Measurements from ENCODE around the gene GORASP2. TPM values are rescaled to one million over a fixed set of nuclear protein-coding genes. Genes with fewer than 3 reads are reported as not detected.

The GORASP2 gene
- total RNA-seq, 1 donor from 2014 or later = 71.9 TPM

DNA sequence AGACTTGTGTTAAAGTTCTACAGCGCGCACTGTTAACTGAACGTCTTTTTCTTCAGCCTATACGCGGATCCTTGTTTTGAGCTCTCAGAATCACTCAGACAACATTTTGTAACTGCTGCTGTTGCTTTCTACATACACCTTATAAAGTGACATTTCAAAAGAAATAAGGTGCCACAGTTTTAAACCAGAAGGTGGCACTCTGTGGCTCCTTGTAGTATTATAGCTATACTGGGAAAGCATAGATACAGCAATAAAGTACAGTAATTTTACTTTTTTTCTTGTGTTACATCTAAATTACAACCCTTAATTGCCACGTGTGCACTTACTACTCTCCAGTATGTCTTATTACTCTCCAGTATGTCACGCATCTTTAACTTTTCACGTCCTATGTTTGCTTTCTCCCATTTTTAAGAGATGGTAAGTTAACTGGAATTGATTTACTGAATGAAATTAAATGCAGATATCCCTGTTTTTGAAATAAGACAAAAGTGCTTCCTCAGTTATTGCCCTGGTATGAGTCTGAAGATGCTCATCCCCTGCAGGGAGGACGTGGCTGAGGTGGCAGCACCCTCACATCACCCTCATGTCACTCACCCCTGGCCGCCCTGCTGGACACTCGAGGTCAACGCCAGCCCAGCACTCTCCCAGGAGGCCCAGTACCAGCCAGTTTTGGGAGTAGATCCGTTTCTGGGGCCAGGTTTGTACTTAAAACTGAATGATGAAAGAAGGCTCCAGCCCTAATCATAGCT, 37.8 kb downstream of the GORASP2 start:
- no peak for DNase-seq (ENCODE audit: low spot score)

- no peak for DNase-seq (ENCODE audit: low spot score)
Measured at GRCh38 chr2:170967553-170967952, 38.5 kb downstream of the GORASP2 start.

GRCh38 chr2:170968205-170969003, 39.4 kb downstream of the GORASP2 start:
- no peak for DNase-seq (ENCODE audit: low spot score)

- DNase-seq (ENCODE audit: low spot score) = no peak
Measured at GRCh38 chr2:170969030-170969429, 40.0 kb downstream of the GORASP2 start.

DNA sequence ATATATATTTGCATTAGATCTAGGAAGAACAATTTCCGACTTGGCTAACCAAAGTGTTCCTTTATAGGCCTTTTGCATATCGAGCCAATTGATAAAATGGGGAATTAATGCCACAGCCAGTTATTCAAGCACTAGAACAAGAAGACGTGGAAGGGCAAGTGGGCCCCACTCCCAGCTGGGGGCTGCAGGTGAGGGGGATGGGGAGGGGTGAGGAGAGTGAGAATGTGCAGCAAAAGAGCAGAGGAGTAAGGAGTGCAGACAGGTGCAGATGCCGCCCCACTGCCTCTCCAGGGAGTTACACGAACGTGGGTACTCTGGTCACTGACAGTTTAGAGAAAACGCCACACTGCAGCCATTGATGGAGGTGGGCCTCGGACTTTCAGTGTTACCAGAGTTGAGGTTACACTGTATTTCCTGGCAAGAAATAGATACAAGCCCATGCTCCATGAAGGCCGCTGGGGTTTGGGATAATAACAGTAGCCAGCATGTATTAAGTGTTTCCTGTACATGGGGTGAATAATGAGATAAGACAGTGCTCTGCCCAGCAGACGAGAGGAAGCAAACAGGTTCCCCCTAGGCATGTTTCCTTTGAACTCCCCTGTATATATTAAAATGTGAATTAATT, 40.9 kb downstream of the GORASP2 start:
- no peak for DNase-seq (ENCODE audit: low spot score)

- no peak for DNase-seq (ENCODE audit: low spot score)
Measured at GRCh38 chr2:170971071-170971470, 42.0 kb downstream of the GORASP2 start.

GRCh38 chr2:170972296-170973224, 43.5 kb downstream of the GORASP2 start:
- DNase-seq (ENCODE audit: low spot score) = no peak

DNA sequence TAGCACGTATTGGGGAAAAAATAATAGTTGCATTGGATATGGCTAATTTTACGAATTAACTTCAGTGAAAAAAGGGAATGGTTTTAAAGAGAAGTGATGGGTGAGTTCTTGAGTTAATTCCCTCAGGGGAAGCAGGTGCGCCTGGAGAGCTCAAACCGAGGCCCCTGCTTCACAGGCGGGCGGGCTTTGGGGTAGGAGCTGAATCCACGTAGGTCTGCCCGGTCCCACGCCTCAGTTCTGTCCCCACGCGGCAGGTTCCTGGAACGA, 44.1 kb downstream of the GORASP2 start:
- no peak for DNase-seq (ENCODE audit: low spot score)

GRCh38 chr2:170973492-170974303, 44.6 kb downstream of the GORASP2 start:
- DNase-seq (ENCODE audit: low spot score) = peak; percentile 85

DNA sequence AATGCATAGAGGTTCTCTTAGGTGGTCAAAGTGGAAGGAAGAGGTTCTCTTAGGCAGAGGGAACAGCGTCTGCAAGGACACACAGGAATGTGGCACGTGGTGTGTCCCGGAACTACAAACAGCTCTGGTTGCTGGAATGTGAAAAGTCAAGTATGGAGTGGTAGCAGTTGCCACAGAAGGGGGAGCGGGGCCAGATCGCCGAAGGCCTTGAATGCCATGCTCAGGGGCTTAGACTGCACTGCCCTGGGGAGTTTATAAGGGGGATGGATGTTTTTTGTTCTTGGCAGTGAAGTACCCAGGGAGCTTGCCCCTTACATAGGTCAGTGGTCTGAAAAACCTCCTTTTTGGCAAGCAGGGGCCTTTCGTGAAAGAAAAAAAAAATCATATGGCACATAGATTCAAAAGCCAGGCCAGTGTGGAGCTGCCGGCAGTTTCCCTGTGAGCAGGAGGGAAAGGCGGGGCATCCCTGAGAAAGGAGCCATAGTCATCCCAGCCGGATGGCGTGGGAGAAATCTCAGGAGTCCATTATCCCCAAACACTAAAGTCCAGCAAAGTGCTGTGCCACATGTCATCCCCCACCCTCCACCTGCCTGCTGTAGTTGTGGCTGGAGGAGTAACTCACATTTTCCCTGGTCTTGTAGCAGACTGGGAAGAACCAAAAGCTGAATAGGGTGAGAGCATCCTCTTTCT, 45.4 kb downstream of the GORASP2 start:
- DNase-seq (ENCODE audit: low spot score) = peak; percentile 18

DNA sequence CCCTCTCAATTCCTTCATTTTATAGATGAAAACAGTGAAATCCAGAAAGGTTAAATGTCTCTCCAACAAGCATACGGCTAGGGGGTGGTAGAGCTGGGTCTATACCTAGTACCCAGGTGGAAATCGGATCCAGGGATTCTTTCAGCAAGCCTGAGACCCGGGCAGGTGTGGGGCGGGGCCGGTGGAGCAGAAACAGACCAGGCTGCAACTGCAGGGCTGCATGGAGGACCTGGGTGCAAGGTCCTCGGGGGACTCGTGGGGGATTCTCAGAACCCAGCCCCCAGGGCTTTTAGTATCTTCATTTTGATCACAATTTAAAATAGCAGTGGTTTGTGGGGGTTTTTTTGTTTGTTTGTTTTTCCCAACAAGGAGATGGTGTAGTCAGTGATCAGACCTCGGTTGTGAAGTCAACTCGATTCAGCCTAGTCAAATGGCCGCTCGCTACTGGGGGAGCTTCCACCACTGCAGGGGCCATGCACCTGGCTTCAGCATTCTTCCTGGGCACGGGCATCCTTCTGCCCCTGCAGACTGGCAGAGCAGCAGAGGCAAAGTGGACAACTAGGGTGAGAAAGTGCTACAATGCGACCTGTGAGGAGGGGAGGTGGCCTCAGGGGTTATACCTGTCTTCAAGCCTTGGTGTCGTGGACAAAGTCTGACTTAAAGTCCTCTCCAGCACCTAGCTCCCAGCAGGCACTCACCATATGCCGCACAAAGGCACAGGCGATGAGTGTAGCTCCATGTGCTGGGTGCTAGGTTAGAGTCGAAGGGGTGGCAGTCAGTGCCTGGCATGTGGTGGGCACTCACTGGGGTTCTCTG, 46.3 kb downstream of the GORASP2 start:
- DNase-seq (ENCODE audit: low spot score) = no peak

DNA sequence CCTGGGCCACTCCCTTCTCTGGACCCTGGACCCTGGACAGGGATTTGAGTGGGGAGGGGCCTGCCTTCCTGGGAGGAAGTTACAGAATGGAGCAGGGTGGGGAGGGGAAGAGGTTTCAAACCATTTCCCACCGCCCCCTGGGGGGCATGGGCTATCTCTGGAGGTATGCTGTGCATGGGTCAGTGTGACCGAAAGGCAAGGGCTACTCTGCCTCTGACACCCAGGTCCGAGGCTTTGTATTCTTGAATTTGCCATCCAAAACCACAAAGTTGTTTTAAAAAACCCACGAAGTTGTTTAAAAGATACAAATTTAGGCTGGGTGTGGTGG, 46.9 kb downstream of the GORASP2 start:
- no peak for DNase-seq (ENCODE audit: low spot score)

DNA sequence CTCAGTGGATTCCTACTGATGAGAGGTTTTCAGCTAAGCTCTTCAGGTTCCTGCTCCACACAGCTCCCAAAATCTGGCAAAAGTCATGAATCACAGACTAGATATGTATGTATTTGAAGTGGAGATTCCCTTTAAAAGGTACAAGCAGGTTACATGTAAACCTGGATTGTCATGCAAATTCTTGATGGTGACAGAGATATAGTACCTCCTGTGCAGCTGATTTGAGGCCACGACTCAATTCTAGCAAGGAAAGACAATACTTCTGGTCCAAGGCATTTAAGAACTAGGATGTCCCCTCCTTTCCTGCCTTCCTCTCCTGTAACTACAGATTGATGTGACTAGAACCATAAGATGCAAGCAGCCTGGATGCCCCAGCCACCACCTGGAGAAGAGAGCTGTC, 55.0 kb downstream of the GORASP2 start:
- DNase-seq (ENCODE audit: low spot score) = no peak

DNA sequence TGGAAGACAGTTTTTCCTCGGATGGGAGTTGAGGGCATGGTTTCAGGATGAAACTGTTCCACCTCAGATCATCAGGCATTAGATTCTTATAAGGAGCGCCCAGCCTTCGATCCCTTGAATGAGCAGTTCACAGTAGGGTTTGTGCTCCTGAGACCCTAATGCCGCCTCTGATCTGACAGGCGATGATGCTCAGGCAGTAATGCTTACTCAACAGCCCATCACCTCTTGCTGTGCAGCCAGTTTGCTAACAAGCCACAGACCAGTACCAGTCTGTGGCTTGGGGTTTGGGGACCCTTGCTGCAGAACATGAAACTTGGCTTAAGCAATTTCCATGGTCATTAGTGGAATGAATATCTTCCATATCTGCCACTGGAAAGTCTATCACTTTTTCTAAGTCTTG, 56.4 kb downstream of the GORASP2 start:
- DNase-seq (ENCODE audit: low spot score) = no peak

GRCh38 chr2:170986566-170987258, 57.7 kb downstream of the GORASP2 start:
- no peak for DNase-seq (ENCODE audit: low spot score)

DNA sequence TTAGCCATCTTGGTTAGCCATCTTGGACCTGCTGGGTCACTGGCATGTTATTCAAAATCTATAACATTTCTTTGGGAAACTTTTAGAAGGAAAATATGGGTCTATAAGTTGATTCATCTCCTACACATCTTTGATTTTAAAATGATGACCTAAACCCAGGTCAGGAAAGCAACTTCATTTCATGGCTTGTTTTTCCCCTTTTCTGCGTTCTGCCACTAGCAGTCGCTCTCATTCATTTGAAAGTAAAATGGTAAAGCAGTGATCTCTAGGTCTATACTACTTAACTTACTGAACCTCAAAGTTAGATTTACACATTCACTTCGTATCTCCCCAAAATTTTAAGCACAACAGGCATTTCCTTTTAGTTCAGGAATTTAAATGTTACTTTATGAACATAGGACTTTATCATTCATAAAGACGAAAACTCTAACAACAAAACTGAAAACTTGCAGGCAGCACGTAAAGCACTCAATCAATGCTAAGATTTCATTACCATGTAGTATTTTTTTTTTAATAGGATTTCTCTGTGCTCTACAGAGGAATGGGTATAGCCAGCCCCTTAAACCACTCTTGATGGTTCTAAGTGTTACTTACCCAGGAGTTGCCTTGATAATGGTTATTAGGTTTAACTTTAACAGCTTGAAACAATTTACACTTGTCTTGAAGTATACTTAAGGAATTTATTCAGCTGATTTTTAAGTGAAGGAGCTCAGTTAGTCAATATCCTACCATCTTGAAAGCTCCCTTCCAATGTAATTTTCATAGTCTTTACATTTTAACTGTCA, 62.5 kb downstream of the GORASP2 start:
- no peak for DNase-seq (ENCODE audit: low spot score)

- DNase-seq (ENCODE audit: low spot score) = no peak
Measured at GRCh38 chr2:170996316-170996715, 67.3 kb downstream of the GORASP2 start.

GRCh38 chr2:170997893-170998597, 69.0 kb downstream of the GORASP2 start:
- no peak for DNase-seq (ENCODE audit: low spot score)
